GM12801 (cell line): Measurements from ENCODE around the gene RPIA.

Source experiments
- TF ChIP-seq, protein P1 (sequence below): IDR thresholded peaks from one replicate; pipeline ENCODE4 v1.5.1; 2011; ENCODE audit warnings: control low read depth; ENCODE audit not compliant: insufficient read length; ENCODE audit errors: extremely low read depth

RPIA gene

DNA sequence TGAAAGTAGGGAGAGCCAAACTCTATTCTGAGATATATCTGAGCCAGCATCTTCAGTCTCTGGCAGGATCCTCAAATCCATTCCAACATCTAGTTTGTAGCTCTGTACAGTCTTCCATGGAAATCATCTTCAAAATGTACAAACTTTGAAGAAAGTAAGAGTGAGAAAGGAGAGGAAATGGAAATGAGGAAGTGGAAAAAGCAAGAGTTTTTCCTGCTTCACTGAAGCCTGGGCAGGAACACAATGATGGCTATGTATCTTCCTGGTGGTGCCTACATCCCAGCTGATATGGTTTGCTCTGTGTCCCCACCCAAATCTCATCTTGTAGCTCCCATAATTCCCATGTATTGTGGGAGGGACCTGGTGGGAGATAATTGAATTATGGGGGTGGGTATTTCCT lies 4.1 kb upstream of the RPIA start:
- TF ChIP-seq, protein P1, sequence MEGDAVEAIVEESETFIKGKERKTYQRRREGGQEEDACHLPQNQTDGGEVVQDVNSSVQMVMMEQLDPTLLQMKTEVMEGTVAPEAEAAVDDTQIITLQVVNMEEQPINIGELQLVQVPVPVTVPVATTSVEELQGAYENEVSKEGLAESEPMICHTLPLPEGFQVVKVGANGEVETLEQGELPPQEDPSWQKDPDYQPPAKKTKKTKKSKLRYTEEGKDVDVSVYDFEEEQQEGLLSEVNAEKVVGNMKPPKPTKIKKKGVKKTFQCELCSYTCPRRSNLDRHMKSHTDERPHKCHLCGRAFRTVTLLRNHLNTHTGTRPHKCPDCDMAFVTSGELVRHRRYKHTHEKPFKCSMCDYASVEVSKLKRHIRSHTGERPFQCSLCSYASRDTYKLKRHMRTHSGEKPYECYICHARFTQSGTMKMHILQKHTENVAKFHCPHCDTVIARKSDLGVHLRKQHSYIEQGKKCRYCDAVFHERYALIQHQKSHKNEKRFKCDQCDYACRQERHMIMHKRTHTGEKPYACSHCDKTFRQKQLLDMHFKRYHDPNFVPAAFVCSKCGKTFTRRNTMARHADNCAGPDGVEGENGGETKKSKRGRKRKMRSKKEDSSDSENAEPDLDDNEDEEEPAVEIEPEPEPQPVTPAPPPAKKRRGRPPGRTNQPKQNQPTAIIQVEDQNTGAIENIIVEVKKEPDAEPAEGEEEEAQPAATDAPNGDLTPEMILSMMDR, result no peak

GRCh38 chr2:88690591-88691338 lies 708 bp upstream of the RPIA start:
- TF ChIP-seq, protein P1, result no peak

DNA sequence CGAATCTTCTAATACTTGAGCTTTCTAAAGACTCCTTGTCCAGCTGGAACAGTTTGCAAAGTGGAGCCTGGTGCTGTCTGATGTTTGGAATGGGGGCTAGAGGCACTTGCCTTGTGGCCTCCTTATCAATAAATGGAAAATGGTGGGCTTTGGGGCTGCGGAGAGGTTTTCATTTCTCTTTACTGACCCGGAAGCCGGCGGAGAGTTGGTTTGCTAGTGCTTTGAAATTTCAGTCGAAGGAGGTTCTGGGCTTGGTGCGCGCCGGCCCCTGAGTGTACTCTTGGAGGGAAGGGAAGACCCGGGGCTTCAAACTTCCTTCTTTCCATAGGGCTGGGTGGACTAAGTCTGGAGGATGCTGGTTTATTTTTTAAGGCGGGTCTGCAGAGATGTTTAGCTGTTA lies 714 bp downstream of the RPIA start:
- TF ChIP-seq, protein P1, result no peak

DNA sequence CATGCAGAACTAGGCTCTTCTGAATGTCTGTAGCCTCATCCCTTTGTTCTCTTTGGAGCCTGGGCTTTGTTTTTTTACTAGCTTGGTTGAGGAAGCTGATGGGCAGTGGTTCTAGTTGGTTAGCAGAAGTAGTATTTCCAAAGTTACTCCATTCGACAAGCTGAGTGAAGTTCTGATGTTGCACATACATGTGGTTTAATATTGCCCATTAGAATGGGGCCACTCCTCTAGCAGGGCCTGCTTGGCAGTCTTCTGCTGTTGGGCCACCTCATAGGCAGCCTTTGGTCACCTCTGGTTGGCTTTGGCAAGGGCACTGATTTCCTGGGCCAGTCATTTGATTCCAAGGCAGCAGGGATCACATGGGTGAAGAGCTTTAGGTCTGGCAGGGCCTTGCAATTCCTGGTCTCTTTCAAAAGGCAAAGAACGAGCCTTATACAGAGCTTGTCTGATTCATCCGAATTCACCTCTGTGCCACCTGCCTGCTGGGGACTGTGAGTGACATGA lies 2.5 kb downstream of the RPIA start:
- TF ChIP-seq, protein P1, result no peak

DNA sequence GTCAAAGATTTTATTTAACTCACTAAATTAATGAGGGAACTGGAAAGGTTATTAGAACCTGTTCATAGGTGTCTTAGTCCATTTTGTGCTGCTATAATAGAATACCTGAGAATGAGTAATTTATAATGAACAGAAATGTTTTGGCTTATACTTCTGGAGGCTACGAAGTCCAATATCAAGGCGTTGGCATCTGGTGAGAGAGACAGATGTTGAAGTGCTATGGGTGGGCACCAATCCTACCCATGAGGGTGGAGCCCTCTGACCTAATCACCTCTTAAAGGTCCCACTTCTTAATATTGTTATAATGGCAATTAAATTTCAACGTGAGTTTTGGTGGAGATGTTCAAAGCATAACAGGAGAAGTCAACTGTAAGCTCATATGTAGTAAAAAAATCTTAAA lies 5.1 kb downstream of the RPIA start:
- TF ChIP-seq, protein P1, result no peak

DNA sequence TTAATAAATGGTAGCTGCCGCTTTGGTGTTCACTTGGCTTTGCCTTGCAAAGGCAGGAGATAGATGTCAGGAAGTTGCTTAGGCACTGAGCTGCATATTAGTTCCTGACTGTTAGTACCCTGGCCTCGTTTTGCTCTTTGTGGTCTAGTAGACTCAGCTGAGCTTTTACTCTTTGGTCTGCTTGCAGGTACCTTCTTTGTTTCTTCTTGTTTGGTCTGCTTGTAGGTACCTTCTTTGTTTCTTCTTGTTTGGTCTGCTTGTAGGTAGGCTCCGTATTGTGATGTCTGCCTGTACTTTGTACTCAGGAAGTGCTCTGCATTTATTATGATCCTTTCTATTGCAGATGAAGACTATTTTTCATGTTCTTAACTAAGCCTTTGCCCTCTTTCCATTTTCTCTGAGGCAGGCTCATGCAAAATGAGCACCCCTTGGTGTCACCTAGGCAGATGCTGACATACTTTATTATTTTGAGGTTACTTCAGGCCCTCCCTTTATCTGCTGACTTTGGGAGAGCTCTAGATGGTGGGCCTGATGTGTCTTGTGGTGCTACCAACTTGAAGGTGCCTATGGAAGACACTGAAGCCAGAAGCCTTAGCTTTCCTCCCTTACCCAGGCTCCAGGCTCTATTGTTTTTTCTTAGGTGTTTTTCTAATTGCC lies 6.0 kb downstream of the RPIA start:
- TF ChIP-seq, protein P1, result no peak

- TF ChIP-seq, protein P1, result no peak
These were observed 6.5 kb downstream of the RPIA start for GRCh38 chr2:88698027-88698413.
